ENCODE data around the gene SMIM1.

The SMIM1 gene

DNA sequence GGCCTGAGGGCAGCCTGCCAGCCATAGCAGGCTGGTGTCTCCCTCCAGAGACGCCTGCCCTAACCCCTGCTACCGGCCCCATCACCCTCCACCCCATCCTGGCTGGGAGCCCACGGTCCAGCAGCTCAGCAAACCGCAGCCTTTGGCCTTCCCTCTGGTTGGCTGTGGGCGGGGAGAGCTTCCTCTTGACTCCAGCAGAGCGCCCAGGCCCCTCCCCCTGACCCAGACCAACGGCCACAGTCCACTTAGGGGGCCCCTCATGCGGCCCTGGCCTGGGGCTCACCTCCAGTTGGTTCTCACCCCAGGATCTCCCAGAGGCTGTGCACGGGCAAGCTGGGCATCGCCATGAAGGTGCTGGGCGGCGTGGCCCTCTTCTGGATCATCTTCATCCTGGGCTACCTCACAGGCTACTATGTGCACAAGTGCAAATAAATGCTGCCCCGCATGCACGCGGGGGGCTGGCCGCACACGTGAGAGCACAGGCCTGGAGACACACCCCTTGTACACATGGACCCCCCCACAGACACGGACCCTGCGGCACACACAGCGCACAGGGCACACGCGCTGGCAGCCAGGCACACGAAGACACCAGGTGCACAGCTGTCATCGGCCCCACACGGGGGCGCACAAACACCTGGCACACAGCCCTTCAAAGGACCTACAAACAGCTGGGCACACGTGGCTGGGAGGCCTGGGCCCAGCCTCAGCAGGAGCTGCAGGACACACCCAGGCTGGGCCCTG is 3.1 kb downstream of the SMIM1 start:
- Histone ChIP-seq H3K14ac (ENCODE audit: low read length) (peak overlapping the region; percentile 67), H3K4me2 (ENCODE audit: insufficient read depth, low read length, poor library complexity, severe bottlenecking) (peak overlapping the region; percentile 32), H3K23ac (ENCODE audit: low read depth, low read length, poor library complexity) (peak overlapping the region; percentile 91), H3K36me3 (replicated peaks in 1 of 2; ENCODE audit: control insufficient read depth in 2 of 2, insufficient read depth in 2 of 2, low read length in 2 of 2) (peaks cover 14 to 24% of the 10 kb centered on the region in 2 donors), H4K8ac (ENCODE audit: low read depth, low read length) (peak overlapping the region; percentile 30), H3K79me1 (ENCODE audit: low read depth, low read length) (peaks cover 6% of the 10 kb centered on the region), H3K4me3 (ENCODE audit: low read length in 2 of 2) (peak overlapping the region in 1 of 2 donors; percentile 69), H3K4ac (ENCODE audit: low read length) (peak overlapping the region; percentile 55), H2BK15ac (ENCODE audit: low read length) (peak overlapping the region; percentile 77), H2BK120ac (ENCODE audit: low read depth, low read length) (no peak overlapping the region), H3K4me1 (ENCODE audit: control insufficient read depth in 2 of 2, insufficient read depth in 1 of 2, low read depth in 1 of 2, low read length in 2 of 2) (peaks cover 19 to 39% of the 10 kb centered on the region in 2 donors), H2AFZ (ENCODE audit: low read length) (peak overlapping the region; percentile 77), H2AK5ac (ENCODE audit: low read depth, low read length) (peak overlapping the region; percentile 97), H3K18ac (ENCODE audit: low read length) (peak overlapping the region; percentile 87), H2BK5ac (ENCODE audit: low read length) (peak overlapping the region; percentile 87), H4K91ac (ENCODE audit: low read depth, low read length, poor library complexity) (peak overlapping the region; percentile 53), H3K27me3 (ENCODE audit: control insufficient read depth in 3 of 3, insufficient read depth in 3 of 3, low read depth in 1 of 3, low read length in 3 of 3) (peaks cover 0 to 10% (median 0%) of the 10 kb centered on the region in 3 experiments), H3K9ac (ENCODE audit: low read depth, low read length, poor library complexity) (peak overlapping the region; percentile 67), H3K27ac (replicated peaks; ENCODE audit: low read length) (no peak overlapping the region), H2BK12ac (ENCODE audit: low read length) (peak overlapping the region; percentile 94), H3K9me3 (replicated peaks in 1 of 2; ENCODE audit: control insufficient read depth in 2 of 2, insufficient read depth in 1 of 2, low read depth in 1 of 2, low read length in 2 of 2) (no peaks in the 10 kb centered on the region)
- no CpG with 5 or more reads among the region's 27 CpGs for WGBS, 2 donors (ENCODE audit: extremely low coverage in 2 of 2, insufficient read length in 2 of 2, insufficient replicate concordance in 1 of 2)
- DNase-seq (ENCODE audit: low spot score): no peak

DNA sequence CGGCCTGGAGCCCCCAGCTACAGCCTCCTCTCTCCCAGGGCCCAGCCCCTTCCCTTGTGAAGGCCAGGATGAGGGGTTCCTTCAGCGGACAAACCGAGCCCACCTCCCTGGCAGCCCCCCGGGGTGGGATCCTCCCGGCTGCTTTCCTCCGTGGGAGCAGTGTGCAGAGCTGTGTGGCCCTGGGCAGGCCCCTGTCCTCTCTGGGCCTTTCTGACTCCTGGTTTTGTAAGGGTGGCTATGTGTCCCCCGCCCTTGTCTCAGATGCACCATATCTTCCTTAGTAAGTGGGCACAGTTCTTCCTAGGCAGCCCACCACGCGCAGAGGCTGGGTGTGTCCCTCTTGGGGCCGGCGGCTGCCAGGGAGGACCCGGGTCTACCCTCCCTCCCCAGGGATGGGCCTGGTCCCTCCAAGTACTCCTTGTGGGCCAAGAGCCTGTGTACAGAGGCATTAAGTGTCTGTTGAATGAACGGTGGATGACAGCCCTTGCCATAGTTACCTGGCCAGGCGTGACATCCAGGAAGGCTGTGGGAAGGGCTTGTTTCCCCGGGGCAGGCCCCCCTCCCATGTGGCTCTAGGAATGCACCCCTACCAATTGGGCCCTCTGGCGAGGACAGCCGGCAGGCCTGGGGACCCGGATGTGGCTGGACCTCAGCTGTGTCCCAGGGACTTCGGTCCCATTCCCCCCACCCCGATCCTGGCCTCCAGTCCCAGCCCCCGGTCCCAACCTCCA is 3.8 kb downstream of the SMIM1 start:
- H3K27me3 ChIP-seq (ENCODE audit: control insufficient read depth in 3 of 3, insufficient read depth in 3 of 3, low read depth in 1 of 3, low read length in 3 of 3): peaks cover 0 to 3% (median 0%) of the 10 kb centered on the region in 3 experiments
- H4K91ac ChIP-seq (ENCODE audit: low read depth, low read length, poor library complexity): no peak overlapping the region
- no peak overlapping the region for H3K18ac ChIP-seq (ENCODE audit: low read length)
- H3K4me1 ChIP-seq (ENCODE audit: control insufficient read depth in 2 of 2, insufficient read depth in 1 of 2, low read depth in 1 of 2, low read length in 2 of 2): peaks cover 17 to 32% of the 10 kb centered on the region in 2 donors
- H4K8ac ChIP-seq (ENCODE audit: low read depth, low read length): peak overlapping the region; percentile 43
- H2BK5ac ChIP-seq (ENCODE audit: low read length): peak overlapping the region; percentile 87
- peak overlapping the region; percentile 73 for H2AK5ac ChIP-seq (ENCODE audit: low read depth, low read length)
- peaks cover 6% of the 10 kb centered on the region for H3K79me1 ChIP-seq (ENCODE audit: low read depth, low read length)
- H3K4me2 ChIP-seq (ENCODE audit: insufficient read depth, low read length, poor library complexity, severe bottlenecking): no peak overlapping the region
- no peak overlapping the region for H2AFZ ChIP-seq (ENCODE audit: low read length)
- H3K36me3 ChIP-seq (replicated peaks in 1 of 2; ENCODE audit: control insufficient read depth in 2 of 2, insufficient read depth in 2 of 2, low read length in 2 of 2): peaks cover 18 to 31% of the 10 kb centered on the region in 2 donors
- no peak overlapping the region for H3K14ac ChIP-seq (ENCODE audit: low read length)
- no peak overlapping the region for H3K4me3 ChIP-seq (ENCODE audit: low read length in 2 of 2)
- H3K23ac ChIP-seq (ENCODE audit: low read depth, low read length, poor library complexity): peak overlapping the region; percentile 34
- no peak overlapping the region for H3K27ac ChIP-seq (replicated peaks; ENCODE audit: low read length)
- peak overlapping the region; percentile 6 for H2BK15ac ChIP-seq (ENCODE audit: low read length)
- DNase-seq (ENCODE audit: low spot score): no peak
- H2BK120ac ChIP-seq (ENCODE audit: low read depth, low read length): no peak overlapping the region
- no peak overlapping the region for H3K9ac ChIP-seq (ENCODE audit: low read depth, low read length, poor library complexity)
- no peak overlapping the region for H3K4ac ChIP-seq (ENCODE audit: low read length)
- no CpG with 5 or more reads among the region's 21 CpGs for WGBS, 2 donors (ENCODE audit: extremely low coverage in 2 of 2, insufficient read length in 2 of 2, insufficient replicate concordance in 1 of 2)
- no peaks in the 10 kb centered on the region for H3K9me3 ChIP-seq (replicated peaks in 1 of 2; ENCODE audit: control insufficient read depth in 2 of 2, insufficient read depth in 1 of 2, low read depth in 1 of 2, low read length in 2 of 2)
- H2BK12ac ChIP-seq (ENCODE audit: low read length): no peak overlapping the region

GRCh38 chr1:3777078-3777547 is 4.6 kb downstream of the SMIM1 start:
- Histone ChIP-seq H3K9ac (ENCODE audit: low read depth, low read length, poor library complexity) (no peak overlapping the region), H3K27ac (replicated peaks; ENCODE audit: low read length) (no peak overlapping the region), H3K18ac (ENCODE audit: low read length) (peak overlapping the region; percentile 4), H3K23ac (ENCODE audit: low read depth, low read length, poor library complexity) (peak overlapping the region; percentile 75), H3K14ac (ENCODE audit: low read length) (no peak overlapping the region), H2BK12ac (ENCODE audit: low read length) (no peak overlapping the region), H4K8ac (ENCODE audit: low read depth, low read length) (no peak overlapping the region), H2BK15ac (ENCODE audit: low read length) (no peak overlapping the region), H2AFZ (ENCODE audit: low read length) (no peak overlapping the region), H3K9me3 (replicated peaks in 1 of 2; ENCODE audit: control insufficient read depth in 2 of 2, insufficient read depth in 1 of 2, low read depth in 1 of 2, low read length in 2 of 2) (peaks cover 0 to 2% of the 10 kb centered on the region in 2 donors), H3K4me3 (ENCODE audit: low read length in 2 of 2) (no peak overlapping the region), H3K4ac (ENCODE audit: low read length) (no peak overlapping the region), H3K4me2 (ENCODE audit: insufficient read depth, low read length, poor library complexity, severe bottlenecking) (no peak overlapping the region), H3K79me1 (ENCODE audit: low read depth, low read length) (peaks cover 2% of the 10 kb centered on the region), H2BK120ac (ENCODE audit: low read depth, low read length) (no peak overlapping the region), H3K27me3 (ENCODE audit: control insufficient read depth in 3 of 3, insufficient read depth in 3 of 3, low read depth in 1 of 3, low read length in 3 of 3) (no peaks in the 10 kb centered on the region), H4K91ac (ENCODE audit: low read depth, low read length, poor library complexity) (no peak overlapping the region), H2AK5ac (ENCODE audit: low read depth, low read length) (no peak overlapping the region), H3K4me1 (ENCODE audit: control insufficient read depth in 2 of 2, insufficient read depth in 1 of 2, low read depth in 1 of 2, low read length in 2 of 2) (peaks cover 13 to 27% of the 10 kb centered on the region in 2 donors), H3K36me3 (replicated peaks in 1 of 2; ENCODE audit: control insufficient read depth in 2 of 2, insufficient read depth in 2 of 2, low read length in 2 of 2) (peaks cover 22 to 38% of the 10 kb centered on the region in 2 donors), H2BK5ac (ENCODE audit: low read length) (no peak overlapping the region)
- no CpG with 5 or more reads among the region's 10 CpGs for whole genome bisulfite sequencing, 2 donors (ENCODE audit: extremely low coverage in 2 of 2, insufficient read length in 2 of 2, insufficient replicate concordance in 1 of 2)
- no peak for DNase-seq (ENCODE audit: low spot score)

Measured in neuronal stem cell (in vitro differentiated cells).